GM08714 (cell line): ENCODE results near the gene TPCN1.
A peak's percentile ranks its signal among the peaks of the same experiment; 100 is the strongest.
"Not testable (repeated sequence)": the region's sequence is repeated elsewhere in the genome, so short reads cannot be mapped to it uniquely, and the experiment has no call there.

Experiments
- H3K4me3 ChIP-seq: fragments of 200-500 bp; sonication (Bioruptor generic); 2 replicates; pipeline ENCODE4 v1.5.1; 2014; ENCODE audit warnings: mild to moderate bottlenecking, low read length, inconsistent platforms
- ZNF274 ChIP-seq: IDR thresholded peaks from 2 replicates; pipeline ENCODE4 v1.6.1; 2012; ENCODE audit warnings: mild to moderate bottlenecking, low read depth, low read length

TPCN1 gene

GRCh38 chr12:113202300-113203075 lies 18.8 kb upstream of the TPCN1 start:
- no peak for TF ChIP-seq ZNF274
- no peak overlapping the region for H3K4me3 ChIP-seq

DNA sequence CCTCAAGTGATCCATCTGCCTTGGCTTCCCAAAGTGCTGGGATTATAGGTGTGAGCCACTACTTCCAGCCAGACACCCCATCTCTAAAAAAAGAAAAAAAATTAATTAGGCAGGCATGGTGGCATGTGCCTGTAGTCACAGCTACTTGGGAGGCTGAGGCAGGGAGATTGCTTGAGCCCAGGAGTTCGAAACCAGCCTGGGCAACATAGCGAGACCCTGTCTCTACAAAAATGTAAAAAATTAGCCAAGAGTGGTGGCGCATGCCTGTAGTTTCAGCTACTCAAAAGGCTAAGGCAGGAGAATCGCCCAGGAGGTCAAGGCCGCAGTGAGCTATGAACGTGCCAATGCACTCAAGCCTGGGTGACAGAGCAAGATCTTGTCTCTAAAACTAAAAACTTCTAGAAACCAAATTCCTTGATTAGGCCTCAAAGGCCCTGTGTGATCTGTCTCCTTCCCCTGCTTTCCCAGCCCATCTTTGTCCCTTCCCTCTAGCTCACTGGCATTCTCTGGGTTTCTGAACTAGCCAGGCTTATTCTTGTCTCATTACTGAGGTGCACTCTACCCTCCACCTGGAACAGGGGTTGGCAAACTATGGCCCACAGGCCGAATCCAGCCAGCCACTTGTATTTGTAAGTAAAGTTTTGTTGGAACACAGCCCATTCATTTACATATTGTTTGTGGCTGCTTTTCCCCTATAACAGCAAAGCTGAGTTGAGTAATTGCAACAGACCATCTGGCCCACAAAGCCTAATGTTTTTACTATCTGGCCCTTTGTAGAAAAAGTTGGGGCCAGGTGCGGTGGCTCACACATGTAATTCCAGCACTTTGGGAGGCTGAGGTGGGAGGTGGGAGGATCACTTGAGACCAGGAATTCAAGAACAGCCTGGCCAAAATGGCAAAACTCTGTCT lies 17.2 kb upstream of the TPCN1 start:
- no peak overlapping the region for H3K4me3 ChIP-seq
- TF ChIP-seq ZNF274: no peak

DNA sequence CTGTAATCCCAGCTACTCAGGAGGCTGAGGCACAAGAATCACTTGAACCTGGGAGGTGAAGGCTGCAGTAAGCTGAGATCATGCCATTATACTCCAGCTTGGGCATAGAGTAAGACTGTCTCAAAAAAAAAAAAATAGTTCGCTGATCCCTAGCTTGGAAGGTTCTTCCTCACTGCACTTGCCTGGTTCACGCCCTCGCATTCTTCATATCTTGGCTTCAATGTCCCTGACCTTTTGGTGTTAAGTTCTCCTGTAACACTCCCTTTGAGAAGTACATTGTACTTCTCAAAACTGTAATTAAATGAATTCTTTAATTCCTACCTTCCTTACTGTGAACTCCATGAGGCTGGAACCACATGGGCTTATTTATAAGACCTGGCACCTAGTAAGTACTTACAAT lies 16.5 kb upstream of the TPCN1 start:
- TF ChIP-seq ZNF274: no peak
- H3K4me3 ChIP-seq: no peak overlapping the region

DNA sequence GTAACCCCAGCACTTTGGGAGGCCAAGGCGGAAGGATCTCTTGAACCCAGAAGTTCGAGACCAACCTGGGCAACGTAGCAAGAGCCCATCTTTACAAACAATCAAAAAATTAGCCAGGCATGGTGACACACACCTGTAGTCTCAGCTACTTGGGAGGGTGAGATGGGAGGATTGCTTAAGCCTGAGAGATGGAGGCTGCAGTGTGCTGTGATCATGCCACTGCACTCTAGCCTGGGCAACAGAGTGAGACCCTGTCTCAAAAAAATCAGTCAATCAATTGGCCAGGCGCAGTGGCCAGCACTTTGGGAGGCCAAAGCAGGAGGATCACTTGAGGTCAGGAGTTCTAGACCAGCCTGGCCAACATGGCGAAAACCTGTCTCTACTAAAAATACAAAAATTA lies 14.5 kb upstream of the TPCN1 start:
- H3K4me3 ChIP-seq: not testable (repeated sequence)

- peak overlapping the region; percentile 1; the same call in 1 of the 2 replicates for H3K4me3 ChIP-seq
- no peak for TF ChIP-seq ZNF274
Measured at GRCh38 chr12:113207613-113208040, 13.6 kb upstream of the TPCN1 start.

- H3K4me3 ChIP-seq: peak overlapping the region; percentile 36; the same call in 1 of the 2 replicates
Measured at GRCh38 chr12:113208041-113208934, 13.0 kb upstream of the TPCN1 start.

DNA sequence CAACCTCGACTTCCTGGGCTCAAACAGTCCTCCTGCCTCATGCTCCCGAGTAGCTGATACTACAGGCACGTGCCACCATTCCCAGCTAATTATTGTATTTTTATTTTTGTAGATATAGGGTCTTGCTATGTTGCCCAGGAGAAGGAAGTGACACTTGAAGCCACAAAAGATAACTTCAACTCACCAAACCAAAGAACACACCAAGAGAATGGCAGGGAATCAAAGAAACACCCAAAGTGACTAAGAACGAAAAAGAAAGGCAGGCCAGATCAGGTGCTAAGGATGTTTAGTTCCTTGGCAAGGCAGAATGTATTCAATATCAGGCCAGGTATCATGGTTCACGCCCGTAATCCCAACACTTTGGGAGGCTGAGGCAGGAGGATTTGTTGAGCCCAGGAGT lies 10.1 kb upstream of the TPCN1 start:
- TF ChIP-seq ZNF274: no peak
- no peak overlapping the region for H3K4me3 ChIP-seq

More at GRCh38 chr12:113208041-113208934, 13.0 kb upstream of the TPCN1 start:
- TF ChIP-seq ZNF274: no peak

GRCh38 chr12:113214895-113215400 lies 6.3 kb upstream of the TPCN1 start:
- no peak overlapping the region for H3K4me3 ChIP-seq
- TF ChIP-seq ZNF274: no peak

GRCh38 chr12:113216027-113216426 lies 5.2 kb upstream of the TPCN1 start:
- no peak overlapping the region for H3K4me3 ChIP-seq
- no peak for TF ChIP-seq ZNF274

- TF ChIP-seq ZNF274: no peak
- H3K4me3 ChIP-seq: peak overlapping the region; percentile 54; the same call in 1 of the 2 replicates
Measured at GRCh38 chr12:113220593-113221180, 577 bp upstream of the TPCN1 start.

- H3K4me3 ChIP-seq: peak overlapping the region; percentile 80
- no peak for TF ChIP-seq ZNF274
Measured at GRCh38 chr12:113221997-113222729, 899 bp downstream of the TPCN1 start.

DNA sequence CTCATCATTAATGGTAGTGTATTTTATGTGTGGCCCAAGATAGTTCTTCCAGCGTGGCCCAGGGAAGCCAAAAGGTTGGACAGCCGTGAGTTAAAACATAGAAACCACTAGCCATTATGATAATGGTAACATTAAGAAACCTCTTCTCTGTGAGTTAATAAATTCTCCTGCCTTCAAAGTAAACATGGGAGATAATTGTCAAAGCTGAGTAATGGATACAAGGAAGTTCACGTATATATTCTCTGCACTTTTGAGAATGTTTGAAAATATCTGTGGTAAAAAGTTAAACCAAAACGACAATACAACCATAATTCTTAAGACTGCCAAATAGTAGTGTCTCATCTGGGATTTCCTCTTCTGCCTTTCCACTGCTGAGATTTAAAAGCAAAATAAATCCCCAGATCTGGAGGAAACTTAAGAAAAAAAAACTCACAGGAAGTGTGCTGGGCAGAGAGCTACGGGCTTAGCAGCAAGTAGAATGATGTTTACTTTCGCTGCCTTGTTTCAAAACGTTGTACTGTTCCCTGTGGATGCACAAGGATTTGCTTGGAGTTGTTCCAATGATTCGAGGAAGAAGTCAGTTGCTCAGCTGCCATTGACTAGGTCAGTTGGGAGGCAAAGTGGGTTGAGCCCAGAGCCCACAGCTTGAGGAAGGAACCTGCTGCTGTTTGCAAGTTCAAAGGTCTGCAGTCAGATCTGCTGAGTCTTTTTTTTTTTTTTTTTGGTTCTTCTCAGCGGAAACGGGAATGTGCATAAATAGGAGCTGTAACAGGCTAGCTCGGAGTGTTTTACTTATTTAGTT lies 1.7 kb downstream of the TPCN1 start:
- peak overlapping the region; percentile 80 for H3K4me3 ChIP-seq
- TF ChIP-seq ZNF274: no peak
